IMR-90 (cell line): ENCODE data around the gene USP9X. TPM values are rescaled to one million over a fixed set of nuclear protein-coding genes. Genes with fewer than 3 reads are reported as not detected.

Experiments
- ATAC-seq: fragments of 200-7000 bp; cut with Tn5 transposase; 2 replicates; pipeline ENCODE4 v1.9.1; 2020; ENCODE audit warnings: low read depth, mild to moderate bottlenecking, moderate library complexity
- BruUV-seq: library from RNA; stranded (reverse); fragments of 400-500 nt; replicated peaks from 2 replicates; lab custom pipeline; 2021; lab: Mats Ljungman, UMichigan
- CTCF ChIA-PET: fragments of 300-600 bp; formaldehyde crosslinking; extraction: SDS; loops from one replicate; lab custom pipeline; 2021; ENCODE audit warnings: antibody characterized with exemption; lab: Yijun Ruan, JAX
- POLR2A ChIA-PET: fragments of 300-600 bp; sonication (Branson Sonifier 250); formaldehyde crosslinking; loops from one replicate; lab custom pipeline; 2022; ENCODE audit warnings: antibody characterized with exemption; ENCODE audit not compliant: unreplicated experiment; lab: Charles Lee
- DNase-seq: peaks from one replicate; pipeline ENCODE4 v3.0.0; 2013
- H2AFZ ChIP-seq: replicated peaks from 2 replicates; pipeline ENCODE3; 2013; ENCODE audit warnings: low read length, mild to moderate bottlenecking; ENCODE audit not compliant: poor library complexity
- H2AK5ac ChIP-seq: 2 replicates; pipeline ENCODE4 v1.6.1; 2013; ENCODE audit warnings: low read depth, low read length, inconsistent platforms
- H2AK9ac ChIP-seq: replicated peaks from 2 replicates; pipeline ENCODE3; 2013; ENCODE audit warnings: mild to moderate bottlenecking, low read depth, low read length, moderate library complexity; ENCODE audit not compliant: poor library complexity
- H2BK120ac ChIP-seq: 2 replicates; pipeline ENCODE4 v1.6.1; 2013; ENCODE audit warnings: low read depth, low read length, inconsistent platforms
- H2BK15ac ChIP-seq: 3 replicates; pipeline ENCODE4 v1.6.1; 2013; ENCODE audit warnings: low read depth, low read length, inconsistent platforms
- H2BK20ac ChIP-seq: 2 replicates; pipeline ENCODE4 v1.6.1; 2013; ENCODE audit warnings: low read depth, mild to moderate bottlenecking, inconsistent platforms, low read length, moderate library complexity
- H2BK5ac ChIP-seq: 2 replicates; pipeline ENCODE4 v1.6.1; 2013; ENCODE audit warnings: mild to moderate bottlenecking, low read depth, low read length, inconsistent platforms; ENCODE audit not compliant: poor library complexity, severe bottlenecking
- H3K14ac ChIP-seq: replicated peaks from 2 replicates; pipeline ENCODE4 v1.6.1; 2013; ENCODE audit warnings: low read depth, low read length, inconsistent platforms
- H3K18ac ChIP-seq: 2 replicates; pipeline ENCODE4 v1.6.1; 2013; ENCODE audit warnings: low read depth, low read length, control low read depth
- H3K23ac ChIP-seq: 2 replicates; pipeline ENCODE4 v1.6.1; 2013; ENCODE audit warnings: low read depth, low read length, inconsistent platforms
- H3K27ac ChIP-seq: 2 replicates; pipeline ENCODE4 v1.5.1; 2013; ENCODE audit warnings: mild to moderate bottlenecking, control low read depth, low read length; ENCODE audit not compliant: insufficient read depth
- H3K27me3 ChIP-seq: 2 replicates; pipeline ENCODE4 v1.6.1; 2013; ENCODE audit warnings: low read length; ENCODE audit not compliant: control insufficient read depth, insufficient read depth
- H3K36me3 ChIP-seq: 2 replicates; pipeline ENCODE4 v1.6.1; 2013; ENCODE audit warnings: low read length, mixed read lengths; ENCODE audit not compliant: control insufficient read depth, insufficient read depth
- H3K4ac ChIP-seq: 2 replicates; pipeline ENCODE4 v1.6.1; 2013; ENCODE audit warnings: low read depth, low read length, inconsistent platforms
- H3K4me1 ChIP-seq: 2 replicates; pipeline ENCODE4 v1.6.1; 2013; ENCODE audit warnings: low read length, mixed read lengths; ENCODE audit not compliant: control insufficient read depth, insufficient read depth
- H3K4me2 ChIP-seq: 2 replicates; pipeline ENCODE4 v1.6.1; 2013; ENCODE audit warnings: low read depth, mild to moderate bottlenecking, control low read depth, low read length, moderate library complexity
- H3K4me3 ChIP-seq: 2 replicates; pipeline ENCODE4 v1.5.1; 2013; ENCODE audit warnings: low read depth, mild to moderate bottlenecking, control low read depth, low read length, moderate library complexity; ENCODE audit not compliant: insufficient read depth
- H3K56ac ChIP-seq: 2 replicates; pipeline ENCODE4 v1.6.1; 2013; ENCODE audit warnings: low read length, inconsistent platforms; ENCODE audit not compliant: insufficient read depth; ENCODE audit errors: extremely low read depth
- H3K79me1 ChIP-seq, 2 experiments: 2 replicates each; pipeline ENCODE4 v1.6.1; 2013; ENCODE audit warnings: low read length in 2 of 2, inconsistent platforms in 1 of 2, low read depth in 1 of 2
- H3K9ac ChIP-seq: 2 replicates; pipeline ENCODE4 v1.6.1; 2013; ENCODE audit warnings: low read depth, low read length, control low read depth
- H3K9me1 ChIP-seq: 2 replicates; pipeline ENCODE4 v1.6.1; 2013; ENCODE audit warnings: low read length, inconsistent platforms; ENCODE audit not compliant: insufficient read depth
- H3K9me3 ChIP-seq: 2 replicates; pipeline ENCODE4 v1.6.1; 2013; ENCODE audit warnings: low read length; ENCODE audit not compliant: control insufficient read depth, insufficient read depth
- H4K20me1 ChIP-seq: 2 replicates; pipeline ENCODE4 v1.6.1; 2013; ENCODE audit warnings: low read length, inconsistent platforms; ENCODE audit not compliant: insufficient read depth
- H4K5ac ChIP-seq: 2 replicates; pipeline ENCODE4 v1.6.1; 2013; ENCODE audit warnings: mild to moderate bottlenecking, low read depth, low read length, control low read depth
- H4K8ac ChIP-seq, 2 experiments: 2 replicates each; pipeline ENCODE4 v1.6.1; 2013; ENCODE audit warnings: low read depth in 2 of 2, low read length in 2 of 2, control low read depth in 1 of 2, inconsistent platforms in 1 of 2
- H4K91ac ChIP-seq: 2 replicates; pipeline ENCODE4 v1.6.1; 2013; ENCODE audit warnings: low read depth, low read length, inconsistent platforms; ENCODE audit not compliant: insufficient read depth
- BHLHE40 ChIP-seq: fragments of 150-350 bp; IDR thresholded peaks from 2 replicates; pipeline ENCODE4 v1.6.1; 2016; ENCODE audit warnings: mild to moderate bottlenecking, low read depth, low read length
- CEBPB ChIP-seq: IDR thresholded peaks from 2 replicates; pipeline ENCODE4 v1.6.1; 2012; ENCODE audit warnings: low read depth, low read length, improper control_type of control experiment
- CHD1 ChIP-seq: IDR thresholded peaks from 2 replicates; pipeline ENCODE4 v1.6.1; 2012; ENCODE audit warnings: low read depth, low read length, improper control_type of control experiment
- FOS ChIP-seq: fragments of 150-350 bp; IDR thresholded peaks from 2 replicates; pipeline ENCODE4 v1.6.1; 2016; ENCODE audit warnings: low read depth, low read length
- MAFK ChIP-seq: IDR thresholded peaks from 2 replicates; pipeline ENCODE4 v1.6.1; 2012; ENCODE audit warnings: low read depth, low read length, improper control_type of control experiment
- MAZ ChIP-seq: IDR thresholded peaks from 2 replicates; pipeline ENCODE4 v1.6.1; 2012; ENCODE audit warnings: low read depth, mild to moderate bottlenecking, low read length, improper control_type of control experiment, moderate library complexity, borderline replicate concordance
- MXI1 ChIP-seq: IDR thresholded peaks from 2 replicates; pipeline ENCODE4 v1.6.1; 2012; ENCODE audit warnings: low read depth, mild to moderate bottlenecking, low read length, moderate library complexity, borderline replicate concordance
- NFE2L2 ChIP-seq: fragments of 150-350 bp; IDR thresholded peaks from 2 replicates; pipeline ENCODE4 v1.6.1; 2016; ENCODE audit warnings: low read depth, mild to moderate bottlenecking, low read length
- POLR2A ChIP-seq: IDR thresholded peaks from 2 replicates; pipeline ENCODE4 v1.6.1; 2012; ENCODE audit warnings: mild to moderate bottlenecking, low read depth, low read length
- RAD21 ChIP-seq: IDR thresholded peaks from 2 replicates; pipeline ENCODE4 v1.6.1; 2012; ENCODE audit warnings: low read length, improper control_type of control experiment
- RCOR1 ChIP-seq: IDR thresholded peaks from 2 replicates; pipeline ENCODE4 v1.6.1; 2012; ENCODE audit warnings: mild to moderate bottlenecking, low read length, improper control_type of control experiment; ENCODE audit not compliant: insufficient replicate concordance
- RFX5 ChIP-seq: IDR thresholded peaks from 2 replicates; pipeline ENCODE4 v1.8.0; 2012; ENCODE audit warnings: low read depth, mild to moderate bottlenecking, low read length, moderate library complexity
- SMC3 ChIP-seq: fragments of 150-350 bp; IDR thresholded peaks from 2 replicates; pipeline ENCODE4 v1.6.1; 2016; ENCODE audit warnings: low read depth, mild to moderate bottlenecking, antibody characterized with exemption, low read length, moderate library complexity
- WGBS, 2 experiments: methylation state at CpG; one replicate each; pipeline versions ENCODE4 v1.1.5 to v1.1.7; 2013; ENCODE audit warnings: missing lambda C conversion rate in 2 of 2; ENCODE audit not compliant: insufficient read length in 1 of 2; ENCODE audit errors: extremely low coverage in 2 of 2; 5-methylcytosine and 5-hydroxymethylcytosine counted together
- dilution Hi-C: fragments of 300-500 bp; cut with HindIII; formaldehyde crosslinking; loops from one replicate; pipeline ENCODE4 v1.14.3; 2018; ENCODE audit warnings: low sequenced_read_pairs; ENCODE audit not compliant: unreplicated experiment
- in situ Hi-C: fragments of 300-500 bp; cut with MboI; formaldehyde crosslinking; loops from 3 replicates; pipeline ENCODE4 v1.14.3; 2019; ENCODE audit warnings: low sequenced_read_pairs, inconsistent platforms, mixed read lengths
- intact Hi-C: fragments of 100-400 bp; cut with micrococcal nuclease; formaldehyde crosslinking; loops from 2 replicates; pipeline ENCODE4 v1.10.0; 2022
- polyA plus RNA-seq, 3 experiments: library from polyadenylated mRNA; depleted of rRNA; stranded (reverse); fragments of >200 nt; gene quantifications; 2 replicates each; pipeline ENCODE4 v1.2.3, GENCODE V29; 2012; ENCODE audit warnings: low replicate concordance in 1 of 3
- total RNA-seq: library from RNA; depleted of rRNA; stranded (reverse); fragments of >200 nt; gene quantifications from 2 replicates; pipeline ENCODE4 v1.2.3, GENCODE V29; 2012
- TF ChIP-seq, protein P1 (sequence below): conservative IDR thresholded peaks from 2 replicates; pipeline ENCODE4 v1.5.1; 2012; ENCODE audit warnings: mild to moderate bottlenecking, low read depth, low read length, improper control_type of control experiment
- TF ChIP-seq, protein P2 (sequence below): fragments of 150-350 bp; IDR thresholded peaks from 2 replicates; pipeline ENCODE4 v1.6.1; 2016; ENCODE audit warnings: low read depth, mild to moderate bottlenecking, low read length, moderate library complexity, borderline replicate concordance
- TF ChIP-seq, protein P3 (sequence below): fragments of 150-350 bp; IDR thresholded peaks from 2 replicates; pipeline ENCODE4 v1.6.1; 2017; ENCODE audit warnings: mild to moderate bottlenecking, antibody characterized with exemption, low read length, low read depth

Gene USP9X
- total and polyA plus RNA-seq, 2 of the 4 experiments (the other 2 are of a cell fraction) = 17.5 to 104 TPM

DNA sequence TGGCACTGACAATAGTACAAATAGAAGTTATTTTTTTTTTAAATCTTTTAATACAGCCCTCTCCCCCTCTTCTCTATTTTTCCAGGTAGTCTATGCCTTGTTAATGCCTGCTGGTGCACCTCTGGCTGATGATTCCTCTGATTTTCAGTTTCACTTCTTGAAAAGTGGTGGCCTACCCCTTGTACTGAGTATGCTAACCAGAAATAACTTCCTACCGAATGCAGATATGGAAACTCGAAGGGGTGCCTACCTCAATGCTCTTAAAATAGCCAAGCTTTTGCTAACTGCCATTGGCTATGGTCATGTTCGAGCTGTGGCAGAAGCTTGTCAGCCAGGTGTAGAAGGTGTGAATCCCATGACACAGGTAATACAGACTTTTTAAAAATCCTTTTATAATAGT, 99.1 kb downstream of the USP9X start:
- dilution Hi-C loops (no loop called here), intact Hi-C loops (no loop called here), in situ Hi-C loops (no loop called here)
- Histone ChIP-seq H4K8ac (no peak overlapping the region), H3K4me2 (no peak overlapping the region), H2AK9ac (no peak overlapping the region), H3K79me1 (peaks cover 3 to 8% of the 10 kb centered on the region in 2 experiments; a peak in 3 of 4 replicates), H2BK5ac (no peak overlapping the region), H3K9me3 (no peaks in the 10 kb centered on the region), H4K91ac (no peak overlapping the region), H3K27ac (no peak overlapping the region), H3K4me3 (no peak overlapping the region), H3K23ac (no peak overlapping the region), H4K20me1 (peaks cover 13% of the 10 kb centered on the region; the same call in 1 of the 2 replicates), H3K9me1 (no peaks in the 10 kb centered on the region), H3K9ac (no peak overlapping the region), H4K5ac (no peak overlapping the region), H3K36me3 (peaks cover 15% of the 10 kb centered on the region), H3K14ac (no peak overlapping the region), H2BK15ac (no peak overlapping the region), H2BK120ac (no peak overlapping the region), H3K18ac (no peak overlapping the region), H3K4me1 (no peaks in the 10 kb centered on the region), H2BK20ac (no peak overlapping the region), H2AK5ac (no peak overlapping the region), H3K56ac (no peak overlapping the region), H3K27me3 (no peaks in the 10 kb centered on the region), H3K4ac (no peak overlapping the region), H2AFZ (no peak overlapping the region)
- ChIA-PET CTCF (no interaction called here), POLR2A (no interaction called here)
- TF ChIP-seq SMC3 (no peak), FOS (no peak), MAFK (no peak), CEBPB (no peak), MAZ (no peak), BHLHE40 (no peak), NFE2L2 (no peak), RFX5 (no peak), CHD1 (no peak), MXI1 (no peak), RAD21 (no peak), POLR2A (no peak), RCOR1 (no peak)
- TF ChIP-seq, protein P1, sequence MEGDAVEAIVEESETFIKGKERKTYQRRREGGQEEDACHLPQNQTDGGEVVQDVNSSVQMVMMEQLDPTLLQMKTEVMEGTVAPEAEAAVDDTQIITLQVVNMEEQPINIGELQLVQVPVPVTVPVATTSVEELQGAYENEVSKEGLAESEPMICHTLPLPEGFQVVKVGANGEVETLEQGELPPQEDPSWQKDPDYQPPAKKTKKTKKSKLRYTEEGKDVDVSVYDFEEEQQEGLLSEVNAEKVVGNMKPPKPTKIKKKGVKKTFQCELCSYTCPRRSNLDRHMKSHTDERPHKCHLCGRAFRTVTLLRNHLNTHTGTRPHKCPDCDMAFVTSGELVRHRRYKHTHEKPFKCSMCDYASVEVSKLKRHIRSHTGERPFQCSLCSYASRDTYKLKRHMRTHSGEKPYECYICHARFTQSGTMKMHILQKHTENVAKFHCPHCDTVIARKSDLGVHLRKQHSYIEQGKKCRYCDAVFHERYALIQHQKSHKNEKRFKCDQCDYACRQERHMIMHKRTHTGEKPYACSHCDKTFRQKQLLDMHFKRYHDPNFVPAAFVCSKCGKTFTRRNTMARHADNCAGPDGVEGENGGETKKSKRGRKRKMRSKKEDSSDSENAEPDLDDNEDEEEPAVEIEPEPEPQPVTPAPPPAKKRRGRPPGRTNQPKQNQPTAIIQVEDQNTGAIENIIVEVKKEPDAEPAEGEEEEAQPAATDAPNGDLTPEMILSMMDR = no peak
- TF ChIP-seq, protein P2, sequence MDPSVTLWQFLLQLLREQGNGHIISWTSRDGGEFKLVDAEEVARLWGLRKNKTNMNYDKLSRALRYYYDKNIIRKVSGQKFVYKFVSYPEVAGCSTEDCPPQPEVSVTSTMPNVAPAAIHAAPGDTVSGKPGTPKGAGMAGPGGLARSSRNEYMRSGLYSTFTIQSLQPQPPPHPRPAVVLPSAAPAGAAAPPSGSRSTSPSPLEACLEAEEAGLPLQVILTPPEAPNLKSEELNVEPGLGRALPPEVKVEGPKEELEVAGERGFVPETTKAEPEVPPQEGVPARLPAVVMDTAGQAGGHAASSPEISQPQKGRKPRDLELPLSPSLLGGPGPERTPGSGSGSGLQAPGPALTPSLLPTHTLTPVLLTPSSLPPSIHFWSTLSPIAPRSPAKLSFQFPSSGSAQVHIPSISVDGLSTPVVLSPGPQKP = no peak
- TF ChIP-seq, protein P3, sequence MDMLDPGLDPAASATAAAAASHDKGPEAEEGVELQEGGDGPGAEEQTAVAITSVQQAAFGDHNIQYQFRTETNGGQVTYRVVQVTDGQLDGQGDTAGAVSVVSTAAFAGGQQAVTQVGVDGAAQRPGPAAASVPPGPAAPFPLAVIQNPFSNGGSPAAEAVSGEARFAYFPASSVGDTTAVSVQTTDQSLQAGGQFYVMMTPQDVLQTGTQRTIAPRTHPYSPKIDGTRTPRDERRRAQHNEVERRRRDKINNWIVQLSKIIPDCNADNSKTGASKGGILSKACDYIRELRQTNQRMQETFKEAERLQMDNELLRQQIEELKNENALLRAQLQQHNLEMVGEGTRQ = no peak
- WGBS, 2 experiments = no CpG with 5 or more reads among the region's 3 CpGs
- TSS peak; percentile 39 for BruUV-seq
- ATAC-seq = no peak
- no peak for DNase-seq
